Gastroesophageal sphincter (tissue), 4 donors: Measurements from ENCODE around the gene PRMT3. TPM values are rescaled to one million over a fixed set of nuclear protein-coding genes. Genes with fewer than 3 reads are reported as not detected.

Source experiments
- ATAC-seq: fragments of 150-250 bp; one replicate; pipeline ENCODE4 v1.9.1; 2016; ENCODE audit warnings: mild to moderate bottlenecking, moderate library complexity
- H3K27ac ChIP-seq, 4 donors: fragments of 200-600 bp; sonication (generic) in 3 of 4; 1 replicate in 3 of 4; 2 replicates in 1 of 4; pipeline ENCODE4 v1.5.1; 2016 to 2019
- H3K27me3 ChIP-seq: fragments of 200-600 bp; sonication (generic); one replicate; pipeline ENCODE4 v1.5.1; 2019
- H3K36me3 ChIP-seq, 2 donors: fragments of 200-600 bp; sonication (generic); one replicate each; pipeline ENCODE4 v1.5.1; 2019; ENCODE audit warnings: control low read depth in 1 of 2
- H3K4me1 ChIP-seq, 3 donors: fragments of 200-600 bp; sonication (generic); 1 replicate in 2 of 3; 2 replicates in 1 of 3; pipeline ENCODE4 v1.5.1; 2016 to 2019; ENCODE audit warnings: control low read depth in 2 of 3
- H3K4me3 ChIP-seq, 2 donors: fragments of 200-600 bp; sonication (generic); one replicate each; pipeline ENCODE4 v1.5.1; 2019; ENCODE audit warnings: mild to moderate bottlenecking in 1 of 2, moderate library complexity in 1 of 2
- H3K9me3 ChIP-seq, 3 donors: fragments of 200-600 bp; sonication (generic); one replicate each; pipeline ENCODE4 v1.5.1; 2017 to 2019; ENCODE audit warnings: control low read depth in 2 of 3
- CTCF ChIP-seq, 4 experiments: fragments of 200-600 bp in 2 of 4; fragments of 450-650 bp in 2 of 4; sonication (generic) in 1 of 4; IDR thresholded peaks; one replicate each; pipeline ENCODE4 v1.5.1; 2017 to 2019; ENCODE audit warnings: antibody characterized with exemption in 4 of 4, mild to moderate bottlenecking in 2 of 4, moderate library complexity in 2 of 4
- EP300 ChIP-seq: sonication (generic); formaldehyde crosslinking; IDR thresholded peaks from one replicate; pipeline ENCODE4 v1.6.1; 2017; ENCODE audit warnings: antibody characterized with exemption, mild to moderate bottlenecking
- POLR2A ChIP-seq, 2 donors: fragments of 450-650 bp; IDR thresholded peaks; one replicate each; pipeline ENCODE4 v1.6.1; 2017; ENCODE audit warnings: antibody characterized with exemption in 2 of 2, mild to moderate bottlenecking in 2 of 2, moderate library complexity in 1 of 2
- POLR2AphosphoS5 ChIP-seq: sonication (generic); formaldehyde crosslinking; IDR thresholded peaks from one replicate; pipeline ENCODE4 v1.6.1; 2017; ENCODE audit warnings: antibody characterized with exemption
- WGBS, 2 donors: methylation state at CpG; one replicate each; pipeline ENCODE4 v1.1.5; 2018; ENCODE audit warnings: low coverage in 1 of 2; 5-methylcytosine and 5-hydroxymethylcytosine counted together
- total RNA-seq, 4 donors: library from RNA; depleted of rRNA; stranded (reverse); fragments of >200 nt; gene quantifications; one replicate each; pipeline ENCODE4 v1.1.0, GENCODE V29; 2016

PRMT3 gene
- total RNA-seq, 4 donors from 2014 or later, result 9.9 to 20.9 (median 18.8) TPM

GRCh38 chr11:20353829-20354434 is 33.6 kb upstream of the PRMT3 start:
- Histone ChIP-seq H3K4me1 (no peaks in the 10 kb centered on the region), H3K27ac (no peak overlapping the region), H3K9me3 (no peaks in the 10 kb centered on the region), H3K4me3 (no peak overlapping the region), H3K36me3 (no peaks in the 10 kb centered on the region), H3K27me3 (no peaks in the 10 kb centered on the region)
- ATAC-seq, result no peak
- WGBS, 2 donors, result 2 to 12% methylated on average over 6 of the region's 6 CpGs
- peak; percentile 56 to 72 (median 60) for TF ChIP-seq CTCF (IDR thresholded peaks at IDR 0.05)
- TF ChIP-seq POLR2A (IDR thresholded peaks at IDR 0.05), result no peak
- no peak for TF ChIP-seq POLR2AphosphoS5

GRCh38 chr11:20355221-20356219 is 32.0 kb upstream of the PRMT3 start:
- 58 to 66% methylated on average over 7 to 12 of the region's 12 CpGs for WGBS, 2 donors

GRCh38 chr11:20357150-20357549 is 30.4 kb upstream of the PRMT3 start:
- WGBS, 2 donors, result 75% methylated on average over 1 of the region's 1 CpG; no CpG with 5 or more reads in 1 of the 2 donors
- H3K27ac ChIP-seq, result no peak overlapping the region
- H3K9me3 ChIP-seq, result no peaks in the 10 kb centered on the region
- no peak for ATAC-seq
- no peaks in the 10 kb centered on the region for H3K4me1 ChIP-seq
- no peak overlapping the region for H3K4me3 ChIP-seq
- TF ChIP-seq CTCF (IDR thresholded peaks at IDR 0.05) (no peak), POLR2A (IDR thresholded peaks at IDR 0.05) (no peak), POLR2AphosphoS5 (no peak), EP300 (no peak)
- H3K27me3 ChIP-seq, result no peaks in the 10 kb centered on the region
- no peaks in the 10 kb centered on the region for H3K36me3 ChIP-seq

More at GRCh38 chr11:20355221-20356219, 32.0 kb upstream of the PRMT3 start:
- ATAC-seq, result no peak
- Histone ChIP-seq H3K27ac (no peak overlapping the region), H3K4me3 (no peak overlapping the region), H3K36me3 (no peaks in the 10 kb centered on the region), H3K4me1 (no peaks in the 10 kb centered on the region), H3K27me3 (no peaks in the 10 kb centered on the region), H3K9me3 (no peaks in the 10 kb centered on the region)
- TF ChIP-seq EP300 (no peak), CTCF (IDR thresholded peaks at IDR 0.05) (peak in 3 of 4 experiments; percentile 26 to 51 (median 32)), POLR2A (IDR thresholded peaks at IDR 0.05) (no peak), POLR2AphosphoS5 (no peak)

GRCh38 chr11:20360650-20361049 is 26.9 kb upstream of the PRMT3 start:
- no peak for ATAC-seq
- no peak for TF ChIP-seq POLR2AphosphoS5
- TF ChIP-seq EP300, result no peak
- TF ChIP-seq POLR2A (IDR thresholded peaks at IDR 0.05), result no peak
- no peak for TF ChIP-seq CTCF (IDR thresholded peaks at IDR 0.05)
- peaks cover 0 to 28% (median 6%) of the 10 kb centered on the region in 3 donors for H3K4me1 ChIP-seq
- 52 to 67% methylated on average over 5 to 7 of the region's 7 CpGs for WGBS, 2 donors
- no peaks in the 10 kb centered on the region for H3K36me3 ChIP-seq
- no peaks in the 10 kb centered on the region for H3K9me3 ChIP-seq
- H3K27me3 ChIP-seq, result no peaks in the 10 kb centered on the region
- H3K4me3 ChIP-seq, result no peak overlapping the region
- no peak overlapping the region for H3K27ac ChIP-seq
